Liver (tissue), 3 donors: Measurements from ENCODE around the gene GSK3A.

ENCODE experiments used
- ATF3 ChIP-seq: IDR thresholded peaks from 2 replicates; pipeline ENCODE4 v1.6.1; 2016; ENCODE audit warnings: antibody characterized with exemption
- EGR1 ChIP-seq, 2 donors: IDR thresholded peaks; 2 replicates each; pipeline ENCODE4 v1.6.1; 2016 to 2018; ENCODE audit warnings: antibody characterized with exemption in 2 of 2, low read depth in 2 of 2
- FOXA1 ChIP-seq: IDR thresholded peaks from 2 replicates; pipeline ENCODE4 v1.6.1; 2016; ENCODE audit warnings: antibody characterized with exemption
- GABPA ChIP-seq, 2 donors: IDR thresholded peaks in 1 of 2; conservative IDR thresholded peaks in 1 of 2; 2 replicates each; pipeline ENCODE4 v1.6.1; 2016; ENCODE audit warnings: antibody characterized with exemption in 2 of 2, mild to moderate bottlenecking in 1 of 2, moderate library complexity in 1 of 2
- HNF4G ChIP-seq: IDR thresholded peaks from 2 replicates; pipeline ENCODE4 v1.6.1; 2016; ENCODE audit warnings: antibody characterized with exemption
- JUND ChIP-seq, 2 donors: IDR thresholded peaks; 2 replicates each; pipeline ENCODE4 v1.6.1; 2016; ENCODE audit warnings: antibody characterized with exemption in 2 of 2
- MAX ChIP-seq: IDR thresholded peaks from 2 replicates; pipeline ENCODE4 v1.6.1; 2016; ENCODE audit warnings: antibody characterized with exemption
- RAD21 ChIP-seq, 2 donors: IDR thresholded peaks; 2 replicates each; pipeline ENCODE4 v1.6.1; 2016; ENCODE audit warnings: antibody characterized with exemption in 2 of 2, mild to moderate bottlenecking in 2 of 2
- TAF1 ChIP-seq: conservative IDR thresholded peaks from 2 replicates; pipeline ENCODE4 v1.6.1; 2016; ENCODE audit warnings: antibody characterized with exemption, mild to moderate bottlenecking
- YY1 ChIP-seq: IDR thresholded peaks from 2 replicates; pipeline ENCODE4 v1.6.1; 2016; ENCODE audit warnings: antibody characterized with exemption, mild to moderate bottlenecking
- ZBTB33 ChIP-seq: IDR thresholded peaks from 2 replicates; pipeline ENCODE4 v1.6.1; 2016; ENCODE audit warnings: antibody characterized with exemption
- TF ChIP-seq, protein P1 (sequence below): fragments of 150-350 bp; IDR thresholded peaks from 2 replicates; pipeline ENCODE4 v1.5.1; 2017; ENCODE audit warnings: improper control_type of control experiment, low read depth, low read length; ENCODE audit not compliant: missing input control
- TF ChIP-seq, protein P2 (sequence below): IDR thresholded peaks from 2 replicates; pipeline ENCODE4 v1.6.1; 2016; ENCODE audit warnings: antibody characterized with exemption, mild to moderate bottlenecking
- donor health status: healthy.
- donor health status: healthy.

DNA sequence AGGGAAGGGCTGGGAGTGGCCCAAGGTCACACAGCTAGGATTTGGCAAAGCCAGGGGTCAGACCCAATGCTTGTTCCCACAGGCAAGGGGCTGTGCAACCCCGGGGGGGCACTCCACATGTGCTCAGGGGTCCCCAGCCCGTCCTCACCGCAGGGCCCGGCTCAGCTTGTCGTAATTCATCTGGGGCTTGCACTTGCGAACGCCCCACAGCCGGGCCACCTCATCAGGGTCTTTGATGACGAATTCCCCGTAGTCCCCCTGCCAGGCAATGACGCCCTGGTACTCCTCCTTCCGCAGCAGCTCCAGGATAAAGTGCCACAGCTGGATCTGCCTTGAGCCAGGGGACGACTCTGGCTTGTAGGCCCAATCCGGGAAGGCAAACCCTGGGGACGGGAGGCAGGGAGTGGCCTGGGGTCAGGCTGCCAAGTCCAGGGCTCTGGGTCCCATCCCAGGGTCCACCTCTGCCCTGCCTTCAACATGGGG is 7.8 kb upstream of the GSK3A start:
- TF ChIP-seq, protein P1, sequence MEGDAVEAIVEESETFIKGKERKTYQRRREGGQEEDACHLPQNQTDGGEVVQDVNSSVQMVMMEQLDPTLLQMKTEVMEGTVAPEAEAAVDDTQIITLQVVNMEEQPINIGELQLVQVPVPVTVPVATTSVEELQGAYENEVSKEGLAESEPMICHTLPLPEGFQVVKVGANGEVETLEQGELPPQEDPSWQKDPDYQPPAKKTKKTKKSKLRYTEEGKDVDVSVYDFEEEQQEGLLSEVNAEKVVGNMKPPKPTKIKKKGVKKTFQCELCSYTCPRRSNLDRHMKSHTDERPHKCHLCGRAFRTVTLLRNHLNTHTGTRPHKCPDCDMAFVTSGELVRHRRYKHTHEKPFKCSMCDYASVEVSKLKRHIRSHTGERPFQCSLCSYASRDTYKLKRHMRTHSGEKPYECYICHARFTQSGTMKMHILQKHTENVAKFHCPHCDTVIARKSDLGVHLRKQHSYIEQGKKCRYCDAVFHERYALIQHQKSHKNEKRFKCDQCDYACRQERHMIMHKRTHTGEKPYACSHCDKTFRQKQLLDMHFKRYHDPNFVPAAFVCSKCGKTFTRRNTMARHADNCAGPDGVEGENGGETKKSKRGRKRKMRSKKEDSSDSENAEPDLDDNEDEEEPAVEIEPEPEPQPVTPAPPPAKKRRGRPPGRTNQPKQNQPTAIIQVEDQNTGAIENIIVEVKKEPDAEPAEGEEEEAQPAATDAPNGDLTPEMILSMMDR = no peak
- no peak for TF ChIP-seq GABPA (IDR thresholded peaks at IDR 0.05 in 1 of 2, conservative IDR thresholded peaks at IDR 0.05 in 1 of 2)
- no peak for TF ChIP-seq ZBTB33
- TF ChIP-seq FOXA1 = no peak
- TF ChIP-seq MAX = no peak
- TF ChIP-seq JUND (IDR thresholded peaks at IDR 0.05) = no peak
- TF ChIP-seq ATF3 = no peak
- no peak for TF ChIP-seq RAD21 (IDR thresholded peaks at IDR 0.05)
- no peak for TF ChIP-seq HNF4G
- TF ChIP-seq YY1 = no peak
- no peak for TF ChIP-seq TAF1
- TF ChIP-seq, protein P2, sequence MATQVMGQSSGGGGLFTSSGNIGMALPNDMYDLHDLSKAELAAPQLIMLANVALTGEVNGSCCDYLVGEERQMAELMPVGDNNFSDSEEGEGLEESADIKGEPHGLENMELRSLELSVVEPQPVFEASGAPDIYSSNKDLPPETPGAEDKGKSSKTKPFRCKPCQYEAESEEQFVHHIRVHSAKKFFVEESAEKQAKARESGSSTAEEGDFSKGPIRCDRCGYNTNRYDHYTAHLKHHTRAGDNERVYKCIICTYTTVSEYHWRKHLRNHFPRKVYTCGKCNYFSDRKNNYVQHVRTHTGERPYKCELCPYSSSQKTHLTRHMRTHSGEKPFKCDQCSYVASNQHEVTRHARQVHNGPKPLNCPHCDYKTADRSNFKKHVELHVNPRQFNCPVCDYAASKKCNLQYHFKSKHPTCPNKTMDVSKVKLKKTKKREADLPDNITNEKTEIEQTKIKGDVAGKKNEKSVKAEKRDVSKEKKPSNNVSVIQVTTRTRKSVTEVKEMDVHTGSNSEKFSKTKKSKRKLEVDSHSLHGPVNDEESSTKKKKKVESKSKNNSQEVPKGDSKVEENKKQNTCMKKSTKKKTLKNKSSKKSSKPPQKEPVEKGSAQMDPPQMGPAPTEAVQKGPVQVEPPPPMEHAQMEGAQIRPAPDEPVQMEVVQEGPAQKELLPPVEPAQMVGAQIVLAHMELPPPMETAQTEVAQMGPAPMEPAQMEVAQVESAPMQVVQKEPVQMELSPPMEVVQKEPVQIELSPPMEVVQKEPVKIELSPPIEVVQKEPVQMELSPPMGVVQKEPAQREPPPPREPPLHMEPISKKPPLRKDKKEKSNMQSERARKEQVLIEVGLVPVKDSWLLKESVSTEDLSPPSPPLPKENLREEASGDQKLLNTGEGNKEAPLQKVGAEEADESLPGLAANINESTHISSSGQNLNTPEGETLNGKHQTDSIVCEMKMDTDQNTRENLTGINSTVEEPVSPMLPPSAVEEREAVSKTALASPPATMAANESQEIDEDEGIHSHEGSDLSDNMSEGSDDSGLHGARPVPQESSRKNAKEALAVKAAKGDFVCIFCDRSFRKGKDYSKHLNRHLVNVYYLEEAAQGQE = no peak
- TF ChIP-seq EGR1 (IDR thresholded peaks at IDR 0.05; ENCODE audit: low read depth in 2 of 2) = no peak
